ENCODE measurements around the gene HABP2. TPM values are rescaled to one million over a fixed set of nuclear protein-coding genes. Genes with fewer than 3 reads are reported as not detected.

The HABP2 gene
- polyA plus RNA-seq, 3 donors: not detected

GRCh38 chr10:113603057-113603777 lies 50.4 kb downstream of the HABP2 start:
- Histone ChIP-seq H3K4me1 (ENCODE audit: control insufficient read depth in 1 of 2, insufficient read depth in 2 of 2, low read length in 2 of 2) (no peaks in the 10 kb centered on the region), H3K4me3 (replicated peaks in 1 of 3; ENCODE audit: low read depth in 2 of 3, low read length in 3 of 3) (no peak overlapping the region), H2AFZ (ENCODE audit: insufficient read depth, low read depth, low read length, poor library complexity, severe bottlenecking) (no peak overlapping the region), H3K4me2 (replicated peaks; ENCODE audit: extremely low read depth, low read length, poor library complexity, severe bottlenecking) (no peak overlapping the region), H3K9ac (ENCODE audit: insufficient read depth, low read length, poor library complexity, severe bottlenecking) (no peak overlapping the region), H3K27me3 (ENCODE audit: control insufficient read depth in 2 of 2, insufficient read depth in 2 of 2, low read length in 2 of 2) (peaks cover 0 to 5% of the 10 kb centered on the region in 2 donors), H4K20me1 (ENCODE audit: insufficient read depth, low read length) (no peaks in the 10 kb centered on the region), H3K27ac (ENCODE audit: low read depth in 1 of 2, low read length in 2 of 2) (no peak overlapping the region), H3K9me3 (replicated peaks in 1 of 2; ENCODE audit: control insufficient read depth in 1 of 2, insufficient read depth in 1 of 2, low read length in 2 of 2) (peaks cover 0 to 9% of the 10 kb centered on the region in 2 donors), H3K79me2 (ENCODE audit: insufficient read depth, low read length) (no peaks in the 10 kb centered on the region), H3K36me3 (replicated peaks in 1 of 2; ENCODE audit: control insufficient read depth in 1 of 2, insufficient read depth in 2 of 2, low read length in 2 of 2) (no peaks in the 10 kb centered on the region)
- H3K4me1 Mint-ChIP-seq: no peaks in the 10 kb centered on the region
- H3K9me3 Mint-ChIP-seq: peaks cover 0 to 9% (median 3%) of the 10 kb centered on the region in 7 donors
- no peak overlapping the region for H3K27ac Mint-ChIP-seq
- intact Hi-C loops (cut with micrococcal nuclease): no loop called here
- 86% methylated on average over 13 of the region's 13 CpGs for WGBS (ENCODE audit: insufficient coverage)
- TF ChIP-seq CTCF (IDR thresholded peaks at IDR 0.05): no peak
- H3K4me3 Mint-ChIP-seq: no peak overlapping the region
- no peaks in the 10 kb centered on the region for H3K36me3 Mint-ChIP-seq
- no peak for DNase-seq
- peaks cover 4 to 11% (median 5%) of the 10 kb centered on the region in 3 donors for H3K27me3 Mint-ChIP-seq (ENCODE audit: low read depth in 3 of 3)

- Mint-ChIP-seq H3K27ac (no peak overlapping the region), H3K4me1 (no peaks in the 10 kb centered on the region), H3K36me3 (no peaks in the 10 kb centered on the region), H3K4me3 (no peak overlapping the region), H3K27me3 (ENCODE audit: low read depth in 3 of 3) (peaks cover 6 to 9% (median 8%) of the 10 kb centered on the region in 3 donors), H3K9me3 (peaks cover 0 to 9% (median 3%) of the 10 kb centered on the region in 7 donors)
- no peaks in the 10 kb centered on the region for H4K20me1 ChIP-seq (ENCODE audit: insufficient read depth, low read length)
- WGBS (ENCODE audit: insufficient coverage): 100% methylated on average over 9 of the region's 12 CpGs
- H3K27me3 ChIP-seq (ENCODE audit: control insufficient read depth in 2 of 2, insufficient read depth in 2 of 2, low read length in 2 of 2): peaks cover 0 to 5% of the 10 kb centered on the region in 2 donors
- H3K27ac ChIP-seq (ENCODE audit: low read depth in 1 of 2, low read length in 2 of 2): no peak overlapping the region
- no peak overlapping the region for H2AFZ ChIP-seq (ENCODE audit: insufficient read depth, low read depth, low read length, poor library complexity, severe bottlenecking)
- peaks cover 0 to 9% of the 10 kb centered on the region in 2 donors for H3K9me3 ChIP-seq (replicated peaks in 1 of 2; ENCODE audit: control insufficient read depth in 1 of 2, insufficient read depth in 1 of 2, low read length in 2 of 2)
- no peaks in the 10 kb centered on the region for H3K4me1 ChIP-seq (ENCODE audit: control insufficient read depth in 1 of 2, insufficient read depth in 2 of 2, low read length in 2 of 2)
- H3K4me2 ChIP-seq (replicated peaks; ENCODE audit: extremely low read depth, low read length, poor library complexity, severe bottlenecking): no peak overlapping the region
- H3K36me3 ChIP-seq (replicated peaks in 1 of 2; ENCODE audit: control insufficient read depth in 1 of 2, insufficient read depth in 2 of 2, low read length in 2 of 2): no peaks in the 10 kb centered on the region
- intact Hi-C loops (cut with micrococcal nuclease): no loop called here
- no peak for DNase-seq
- H3K79me2 ChIP-seq (ENCODE audit: insufficient read depth, low read length): no peaks in the 10 kb centered on the region
- H3K9ac ChIP-seq (ENCODE audit: insufficient read depth, low read length, poor library complexity, severe bottlenecking): no peak overlapping the region
- H3K4me3 ChIP-seq (replicated peaks in 1 of 3; ENCODE audit: low read depth in 2 of 3, low read length in 3 of 3): no peak overlapping the region
- no peak for TF ChIP-seq CTCF (IDR thresholded peaks at IDR 0.05)
Observed at GRCh38 chr10:113604572-113604971, 51.7 kb downstream of the HABP2 start.

Measured in CD14-positive monocyte (primary cell).